GM20000 (cell line): ENCODE results near the gene IPO13.

Source experiments
- DNase-seq: peaks from one replicate; pipeline ENCODE4 v3.0.0; 2012; ENCODE audit warnings: low spot score
- CTCF ChIP-seq: IDR thresholded peaks from 2 replicates; pipeline ENCODE4 v1.5.1; 2012; ENCODE audit warnings: mild to moderate bottlenecking, control low read depth; ENCODE audit errors: extremely low read depth, missing control alignments

The IPO13 gene

GRCh38 chr1:43947061-43947873 is 517 bp downstream of the IPO13 start:
- DNase-seq = no peak
- no peak for TF ChIP-seq CTCF

GRCh38 chr1:43947874-43948437 is 1.2 kb downstream of the IPO13 start:
- DNase-seq = no peak

GRCh38 chr1:43949678-43950077 is 2.9 kb downstream of the IPO13 start:
- DNase-seq = no peak
- no peak for TF ChIP-seq CTCF

More at GRCh38 chr1:43947874-43948437, 1.2 kb downstream of the IPO13 start:
- no peak for TF ChIP-seq CTCF

- TF ChIP-seq CTCF = no peak
- DNase-seq = no peak
Observed at GRCh38 chr1:43951021-43951985, 4.6 kb downstream of the IPO13 start.

- TF ChIP-seq CTCF = no peak
- no peak for DNase-seq
Observed at GRCh38 chr1:43952731-43953346, 6.1 kb downstream of the IPO13 start.

- TF ChIP-seq CTCF = no peak
- DNase-seq = no peak
Observed at GRCh38 chr1:43953361-43953760, 6.6 kb downstream of the IPO13 start.

- no peak for DNase-seq
- TF ChIP-seq CTCF = no peak
Observed at GRCh38 chr1:43954036-43954435, 7.3 kb downstream of the IPO13 start.
